SIG-M5 (cell line): ENCODE results near the gene HSPA12A.

Experiments used
- DNase-seq: peaks from one replicate; lab custom pipeline; 2025; lab: John Stamatoyannopoulos, UW

Gene HSPA12A

GRCh38 chr10:116690356-116691322, 51.7 kb downstream of the HSPA12A start:
- no peak for DNase-seq

- DNase-seq = no peak
Measured at GRCh38 chr10:116689744-116690143, 52.6 kb downstream of the HSPA12A start.

DNA sequence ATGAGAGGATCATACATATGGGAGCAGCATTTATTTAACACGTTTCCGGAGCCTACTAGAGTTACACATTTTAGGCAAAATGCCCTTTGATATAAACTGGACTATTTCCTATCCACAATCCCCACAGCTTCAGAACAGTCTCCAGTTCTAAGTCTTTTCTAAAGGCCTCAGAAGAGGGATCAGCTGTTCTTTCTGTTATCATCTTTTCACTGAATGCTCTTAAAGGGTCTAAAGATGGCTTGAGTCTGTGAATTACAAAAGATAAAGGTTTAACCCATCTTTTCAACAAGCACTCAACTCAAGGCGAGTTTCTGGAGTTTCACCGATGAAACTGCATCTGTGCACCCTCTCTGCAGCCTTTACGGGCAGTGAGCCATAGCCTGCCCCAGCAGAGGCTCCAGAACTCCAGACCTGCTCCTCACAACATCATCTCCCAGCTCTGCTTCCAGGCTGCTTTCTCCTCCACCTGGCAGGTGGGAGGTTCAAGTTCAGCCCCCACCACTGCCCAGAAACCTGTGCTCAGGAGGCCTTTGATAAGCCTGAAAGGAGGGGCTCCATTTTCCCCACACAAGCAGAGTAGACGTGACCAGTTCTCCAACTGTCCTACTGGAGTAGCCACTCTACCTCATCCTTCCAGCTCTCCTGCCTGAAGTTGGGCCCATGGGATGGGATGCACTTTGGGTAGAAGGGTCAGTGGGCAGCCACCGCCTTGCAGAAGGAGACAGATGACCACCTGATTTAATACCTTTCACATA, 53.4 kb downstream of the HSPA12A start:
- no peak for DNase-seq

- no peak for DNase-seq
Measured at GRCh38 chr10:116688241-116688711, 54.1 kb downstream of the HSPA12A start.

GRCh38 chr10:116687633-116688032, 54.7 kb downstream of the HSPA12A start:
- DNase-seq = no peak

DNA sequence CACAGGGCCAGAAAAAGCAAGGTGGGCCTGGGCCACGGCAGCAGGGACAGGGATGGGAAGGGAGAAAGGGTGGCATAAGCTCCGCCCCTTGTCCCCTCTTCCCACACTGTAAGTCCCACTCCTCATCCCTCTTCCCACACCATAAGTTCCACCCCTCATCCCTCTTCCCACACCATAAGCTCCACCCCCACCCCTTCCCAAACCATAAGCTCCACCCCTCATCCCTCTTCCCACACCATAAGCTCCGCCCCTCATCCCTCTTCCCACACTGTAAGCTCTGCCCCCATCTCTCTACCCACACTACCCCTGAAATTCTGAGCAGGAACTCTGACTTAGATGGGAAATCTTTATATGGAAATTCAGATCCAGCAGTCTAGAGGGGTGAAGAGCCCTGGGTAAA, 55.7 kb downstream of the HSPA12A start:
- DNase-seq = no peak

GRCh38 chr10:116685807-116686206, 56.6 kb downstream of the HSPA12A start:
- DNase-seq = no peak

DNA sequence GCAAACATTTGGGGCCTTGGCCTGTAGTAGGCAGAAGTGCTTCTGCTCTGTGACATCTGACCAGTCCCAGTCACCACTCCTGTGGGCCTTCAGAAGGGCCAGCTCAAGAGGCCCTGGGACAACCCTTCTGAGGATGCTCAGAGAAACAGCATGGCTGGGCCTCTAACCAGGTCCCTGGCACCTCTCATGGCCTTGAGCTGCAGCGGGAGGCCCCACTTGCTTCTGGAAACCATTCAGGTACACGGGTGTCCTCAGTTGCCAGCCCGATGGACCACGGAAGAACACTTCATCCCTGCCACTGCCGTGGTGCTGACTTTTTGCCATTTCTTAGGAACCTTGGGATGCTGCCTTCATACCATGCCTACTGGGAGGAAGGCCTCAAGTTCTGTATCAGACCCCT, 57.6 kb downstream of the HSPA12A start:
- DNase-seq = no peak

- no peak for DNase-seq
Measured at GRCh38 chr10:116683821-116684220, 58.5 kb downstream of the HSPA12A start.

DNA sequence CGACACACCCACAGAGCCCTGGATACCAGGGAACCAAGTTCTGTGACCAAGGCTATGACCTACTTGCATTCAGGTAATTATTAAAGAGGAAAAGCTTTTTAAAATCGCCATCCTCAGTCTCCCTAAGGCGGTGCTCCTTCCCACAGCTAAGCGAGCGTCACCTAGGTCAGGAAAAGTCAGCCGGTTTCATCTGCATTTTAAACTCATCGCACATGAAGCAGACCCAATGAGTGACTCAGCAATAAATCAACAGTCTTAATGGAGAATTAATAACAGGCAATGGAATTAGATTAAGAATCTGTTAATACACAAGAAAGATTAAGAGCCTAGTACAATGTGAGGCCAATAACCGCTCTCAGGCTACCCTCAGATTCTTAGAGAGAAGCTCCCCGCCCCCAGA, 59.2 kb downstream of the HSPA12A start:
- no peak for DNase-seq

- DNase-seq = no peak
Measured at GRCh38 chr10:116679351-116679750, 63.0 kb downstream of the HSPA12A start.

GRCh38 chr10:116676633-116677032, 65.7 kb downstream of the HSPA12A start:
- no peak for DNase-seq

DNA sequence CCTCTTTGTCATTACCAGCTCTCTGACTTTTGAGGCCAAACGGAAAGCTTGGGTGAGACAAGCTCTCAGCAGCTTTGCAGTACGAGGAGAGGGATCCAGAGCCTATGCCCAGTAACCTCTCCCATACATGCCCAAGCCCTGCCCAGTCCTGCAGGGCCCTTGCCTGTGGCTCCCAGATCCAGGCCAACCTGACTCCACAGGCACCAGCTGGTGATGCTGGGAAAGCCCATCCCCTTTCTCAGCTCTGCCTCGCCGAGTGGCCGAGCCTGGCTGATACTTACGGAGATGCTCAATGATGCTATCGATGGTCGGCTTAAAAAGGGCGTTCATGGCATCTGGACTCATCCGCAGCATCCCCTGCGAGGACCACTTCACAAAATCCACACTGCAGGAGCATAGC, 66.2 kb downstream of the HSPA12A start:
- DNase-seq = no peak

DNA sequence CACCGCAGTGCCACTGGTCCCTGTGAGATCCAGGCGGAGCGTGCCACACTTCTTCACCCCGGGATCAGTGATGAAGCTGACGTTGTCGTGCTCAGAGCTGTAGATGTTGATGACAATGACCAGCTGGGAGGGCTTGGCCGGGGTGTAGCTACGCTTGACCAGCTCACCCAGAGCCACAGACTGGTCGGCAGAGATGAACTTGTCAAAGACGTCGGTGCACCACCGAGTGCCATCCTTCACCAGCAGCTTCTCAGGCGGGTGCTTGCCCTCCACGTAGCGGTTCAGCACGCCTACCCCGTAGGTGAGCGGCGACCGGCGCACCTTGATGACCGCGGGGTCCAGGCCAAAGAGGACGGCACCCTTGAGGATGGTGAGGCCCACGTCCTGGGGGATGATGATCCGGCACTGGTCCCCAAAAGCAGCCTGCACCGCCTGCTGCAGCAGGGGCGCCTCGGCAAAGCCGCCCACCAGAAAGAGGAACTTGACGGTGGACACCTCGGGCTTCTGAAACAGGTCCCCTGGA, 67.4 kb downstream of the HSPA12A start:
- no peak for DNase-seq

DNA sequence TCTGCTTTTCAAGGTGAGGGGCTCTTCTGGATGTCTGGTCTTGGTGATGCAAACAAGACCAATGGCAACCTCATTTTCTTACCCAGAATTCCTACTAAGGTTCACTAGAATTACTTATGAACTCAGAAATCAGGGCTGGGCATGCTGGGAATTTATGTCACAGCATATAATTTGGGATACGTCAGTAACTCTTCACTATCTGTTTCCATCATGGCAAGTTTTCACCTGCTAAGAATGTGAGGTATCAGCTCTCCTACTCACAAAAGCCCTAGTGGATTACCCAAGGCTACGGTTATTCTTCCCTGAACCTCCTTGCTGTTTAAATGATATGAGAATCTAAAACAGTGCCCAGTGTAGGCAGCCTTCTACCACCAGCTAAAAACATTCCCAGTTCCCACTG, 68.5 kb downstream of the HSPA12A start:
- no peak for DNase-seq

- no peak for DNase-seq
Measured at GRCh38 chr10:116672891-116673290, 69.5 kb downstream of the HSPA12A start.

- no peak for DNase-seq
Measured at GRCh38 chr10:116671274-116671926, 71.0 kb downstream of the HSPA12A start.

DNA sequence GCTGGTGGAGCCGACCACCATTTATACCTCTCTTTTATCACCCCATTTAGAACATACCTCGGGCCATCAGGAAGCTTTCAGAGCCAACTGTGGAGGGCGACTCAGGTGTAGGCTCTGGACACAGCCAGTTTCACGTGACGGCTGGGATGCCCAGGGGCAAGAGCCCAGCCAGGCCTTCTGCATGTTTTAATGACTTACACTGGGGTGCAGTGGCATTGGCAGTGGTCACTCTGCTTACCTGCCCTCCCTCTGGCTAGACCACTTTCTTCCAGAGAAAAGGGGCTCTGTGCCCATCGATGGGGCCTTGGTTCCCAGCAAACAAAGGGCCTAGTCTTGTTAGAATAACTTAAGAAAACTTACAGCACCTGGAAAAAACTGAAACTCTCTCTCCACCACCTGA, 71.7 kb downstream of the HSPA12A start:
- DNase-seq = no peak

- no peak for DNase-seq
Measured at GRCh38 chr10:116669832-116670644, 72.3 kb downstream of the HSPA12A start.

- DNase-seq = no peak
Measured at GRCh38 chr10:116669080-116669479, 73.3 kb downstream of the HSPA12A start.

DNA sequence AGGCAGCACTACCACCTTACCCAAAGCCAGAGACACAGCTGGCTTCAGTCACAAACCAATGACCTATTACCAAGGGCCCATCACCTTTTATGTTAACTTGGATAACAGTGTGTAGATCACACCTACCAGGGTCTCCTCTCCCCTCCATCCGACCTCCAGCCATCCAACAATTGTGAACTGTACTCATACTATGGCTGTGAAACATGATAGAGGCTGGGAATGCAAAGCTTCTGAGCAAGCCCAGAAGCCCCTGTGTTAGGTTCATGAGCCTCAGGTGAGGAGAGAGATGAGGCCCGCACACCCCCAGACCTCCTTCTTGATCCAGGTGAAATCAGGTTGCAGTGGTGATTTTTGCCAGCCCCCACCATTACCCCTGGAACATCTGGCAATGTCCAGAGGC, 73.9 kb downstream of the HSPA12A start:
- no peak for DNase-seq
